ENCODE measurements around the gene PRADC1.
"Not testable (repeated sequence)": the region's sequence is repeated elsewhere in the genome, so short reads cannot be mapped to it uniquely, and the experiment has no call there.

Gene PRADC1

DNA sequence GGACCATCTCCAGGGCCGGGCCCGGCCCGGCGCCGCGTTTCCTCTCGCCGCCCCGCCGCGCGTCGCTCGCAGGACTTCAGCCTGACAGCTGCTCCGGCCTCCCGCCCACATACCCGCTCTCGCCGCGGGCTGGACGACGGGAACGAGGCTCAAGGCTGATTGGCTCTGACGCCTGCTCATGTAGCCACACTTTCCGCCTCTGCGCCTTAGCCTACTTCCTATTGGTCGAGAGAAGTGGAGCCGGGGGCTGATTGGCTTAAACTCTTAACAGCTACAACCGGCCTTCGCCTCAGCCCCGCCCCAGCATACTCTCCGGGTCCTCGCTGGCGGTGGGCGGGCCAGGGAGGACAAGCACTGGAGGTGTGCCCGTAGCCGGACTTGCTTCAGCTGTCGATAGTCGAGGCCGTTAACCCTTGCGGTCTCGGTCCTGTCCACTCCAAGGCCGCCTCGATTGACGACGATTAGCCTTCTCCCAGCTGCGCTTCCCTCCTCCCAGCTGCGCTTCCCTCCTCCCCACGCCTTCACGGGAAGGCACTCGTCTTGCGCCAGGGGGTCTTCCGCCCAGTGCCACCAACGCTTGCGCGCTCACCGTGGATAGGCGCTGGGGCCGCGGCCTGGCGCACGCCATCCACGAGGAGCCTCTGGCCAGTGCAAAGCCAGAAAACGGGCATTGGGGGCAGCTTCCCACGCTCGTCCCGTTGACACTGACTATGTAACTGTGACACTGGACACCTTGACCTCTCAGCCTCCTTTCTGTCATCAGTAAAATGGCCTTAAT lies at the start of gene PRADC1:
TSS of gene PRADC1 (minus strand) at position 86 of the 778 bp plus-strand sequence. CDS start at position 7, 79 bp downstream.
- peak; percentile 93 for DNase-seq

- no peak for DNase-seq
Observed at GRCh38 chr2:73281244-73281643, 48.2 kb upstream of the PRADC1 start.

DNA sequence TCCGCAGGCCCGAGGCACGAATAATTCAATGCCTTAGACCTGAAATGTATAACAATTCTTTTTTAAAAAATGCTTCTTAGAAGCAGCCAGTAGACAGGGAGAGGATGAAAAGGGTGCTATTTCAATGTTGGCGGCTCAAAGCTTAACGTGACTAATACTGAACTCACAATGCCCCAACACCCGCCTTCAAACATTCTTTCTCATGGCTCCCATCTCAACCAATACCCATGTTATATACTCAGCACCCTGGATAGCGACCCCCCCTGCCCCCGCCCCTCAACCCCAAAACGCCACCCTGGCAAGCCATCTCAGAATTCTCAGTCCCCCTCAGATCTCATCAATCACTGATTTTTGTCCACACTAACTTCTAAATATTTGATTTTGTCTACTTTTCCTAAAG lies 46.8 kb upstream of the PRADC1 start:
- DNase-seq, result no peak

- no peak for DNase-seq
Observed at GRCh38 chr2:73272270-73272669, 39.2 kb upstream of the PRADC1 start.

- DNase-seq, result no peak
Observed at GRCh38 chr2:73269686-73270465, 36.8 kb upstream of the PRADC1 start.

DNA sequence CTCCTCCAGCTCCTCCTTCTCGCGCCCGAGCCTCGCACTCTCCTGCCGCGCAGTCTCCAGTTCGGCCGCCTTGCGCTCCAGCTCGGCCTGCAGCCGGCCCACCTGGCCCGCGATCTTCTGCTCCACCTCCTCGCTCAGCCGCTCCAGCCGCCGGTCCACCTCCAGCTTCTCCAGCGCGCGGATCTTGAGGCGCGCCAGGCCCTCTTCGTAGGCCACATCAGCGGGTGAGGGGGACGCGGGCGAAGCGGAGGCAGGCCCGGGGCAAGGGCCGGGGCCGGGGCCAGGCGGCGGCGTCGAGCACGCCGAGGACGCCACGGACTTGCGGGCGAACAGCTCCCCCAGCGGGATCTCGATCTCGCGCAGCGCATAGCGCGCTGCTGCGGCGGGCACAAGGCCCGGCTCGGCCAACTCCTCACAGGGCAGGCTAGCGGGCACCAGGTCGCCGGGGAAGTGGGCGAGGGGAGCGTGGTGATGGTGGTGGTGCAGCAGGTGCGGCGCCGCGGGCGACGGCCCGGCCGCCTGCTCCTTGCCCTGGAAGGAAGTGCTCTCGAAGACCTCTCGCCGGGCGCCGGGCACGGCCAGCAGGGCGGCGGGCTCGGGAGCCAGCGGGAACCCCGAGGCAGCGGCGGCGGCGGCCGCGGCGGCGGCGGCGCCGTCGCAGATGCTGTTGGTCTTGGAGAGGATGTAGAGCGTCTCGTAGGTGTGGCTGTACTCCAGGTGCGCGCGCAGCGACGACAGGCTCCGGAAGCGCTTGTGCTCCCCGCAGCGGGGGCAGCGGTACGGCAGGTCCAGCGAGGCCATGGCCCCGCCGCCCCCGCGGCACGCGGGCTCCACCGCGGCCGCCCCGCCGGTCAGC lies 36.0 kb upstream of the PRADC1 start:
- DNase-seq, result no peak

DNA sequence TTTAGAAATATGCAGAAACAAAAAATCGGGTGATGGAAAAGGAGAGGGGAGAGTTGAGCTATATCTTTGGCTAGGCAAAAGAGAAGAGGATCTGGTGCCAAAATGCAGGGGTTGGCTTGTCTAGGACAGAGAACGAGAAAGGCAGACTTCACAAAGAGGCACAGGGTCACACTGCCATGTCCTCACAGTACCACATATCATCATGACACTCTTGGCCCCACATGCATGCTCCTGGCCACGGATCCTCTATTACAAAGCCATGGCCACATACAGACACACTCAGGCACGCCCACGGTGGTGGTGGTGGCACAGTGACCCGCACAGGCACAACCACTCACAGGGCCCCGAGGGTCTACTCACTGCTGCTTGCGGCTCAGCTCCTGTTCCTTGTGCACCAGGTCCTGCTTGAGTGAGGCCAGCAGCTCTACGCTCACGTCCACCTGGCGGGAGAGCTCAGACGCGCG lies 35.4 kb upstream of the PRADC1 start:
- no peak for DNase-seq

GRCh38 chr2:73267008-73267407 lies 34.0 kb upstream of the PRADC1 start:
- no peak for DNase-seq

GRCh38 chr2:73266061-73266901 lies 33.2 kb upstream of the PRADC1 start:
- DNase-seq, result no peak

- no peak for DNase-seq
Observed at GRCh38 chr2:73265298-73266060, 32.4 kb upstream of the PRADC1 start.

DNA sequence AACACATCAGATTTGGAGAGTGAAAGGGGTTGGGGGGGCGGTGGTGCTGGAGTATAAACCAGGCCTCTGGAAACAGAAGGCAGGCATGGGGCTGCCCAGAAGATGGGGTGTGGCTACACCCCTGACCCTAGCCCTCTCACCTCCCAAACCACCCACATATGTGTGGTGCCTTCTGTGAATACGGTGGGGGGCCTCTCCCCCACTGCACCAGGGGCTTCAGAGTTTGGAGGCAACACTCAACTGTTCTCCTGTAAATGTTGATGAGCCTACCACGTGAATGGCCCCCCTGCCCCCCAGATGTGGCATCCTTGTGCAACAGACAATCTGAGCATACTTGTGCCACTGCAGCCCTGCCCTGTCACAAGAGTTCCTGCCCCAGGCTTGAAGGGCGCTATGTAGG lies 31.7 kb upstream of the PRADC1 start:
- no peak for DNase-seq

- DNase-seq, result no peak
Observed at GRCh38 chr2:73264332-73264606, 31.2 kb upstream of the PRADC1 start.

DNA sequence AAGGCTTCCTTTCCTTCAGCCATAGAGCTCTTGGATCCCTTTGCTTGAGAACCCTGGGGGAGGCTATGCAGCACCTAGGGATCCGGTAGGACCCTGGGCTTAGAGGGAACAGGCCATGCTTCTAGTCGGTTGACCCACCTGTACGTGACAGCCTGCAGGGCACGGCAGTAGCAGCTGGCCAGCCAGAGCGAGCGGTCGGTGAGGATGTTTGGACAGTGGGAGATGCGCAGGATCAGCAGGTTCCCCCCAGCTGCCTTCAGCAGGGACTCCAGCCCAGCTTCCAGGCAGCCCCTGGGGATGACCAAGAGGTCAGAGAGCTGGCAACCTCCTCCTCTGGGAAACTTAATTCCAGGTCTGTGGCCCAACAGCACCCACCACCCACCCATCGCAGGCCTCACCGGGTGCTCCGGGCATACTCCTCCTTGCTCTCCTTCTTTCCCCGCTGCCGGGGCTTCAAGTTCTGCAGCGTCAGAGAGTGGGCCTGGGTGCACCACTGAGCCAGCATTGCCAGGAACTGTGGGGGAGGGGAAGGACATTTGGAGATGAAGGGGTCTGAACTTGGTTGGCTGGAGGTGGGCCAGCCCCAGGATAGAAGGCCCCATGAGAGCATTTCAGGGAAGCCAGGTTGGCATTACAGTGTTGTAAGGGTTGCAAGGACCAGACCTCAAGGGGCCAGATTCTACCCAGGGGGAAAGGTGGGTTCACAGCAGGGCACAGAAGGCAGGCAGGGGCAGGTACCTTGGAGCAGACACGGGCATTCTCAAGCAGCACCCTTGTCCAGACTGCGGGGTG lies 30.7 kb upstream of the PRADC1 start:
- DNase-seq, result no peak

DNA sequence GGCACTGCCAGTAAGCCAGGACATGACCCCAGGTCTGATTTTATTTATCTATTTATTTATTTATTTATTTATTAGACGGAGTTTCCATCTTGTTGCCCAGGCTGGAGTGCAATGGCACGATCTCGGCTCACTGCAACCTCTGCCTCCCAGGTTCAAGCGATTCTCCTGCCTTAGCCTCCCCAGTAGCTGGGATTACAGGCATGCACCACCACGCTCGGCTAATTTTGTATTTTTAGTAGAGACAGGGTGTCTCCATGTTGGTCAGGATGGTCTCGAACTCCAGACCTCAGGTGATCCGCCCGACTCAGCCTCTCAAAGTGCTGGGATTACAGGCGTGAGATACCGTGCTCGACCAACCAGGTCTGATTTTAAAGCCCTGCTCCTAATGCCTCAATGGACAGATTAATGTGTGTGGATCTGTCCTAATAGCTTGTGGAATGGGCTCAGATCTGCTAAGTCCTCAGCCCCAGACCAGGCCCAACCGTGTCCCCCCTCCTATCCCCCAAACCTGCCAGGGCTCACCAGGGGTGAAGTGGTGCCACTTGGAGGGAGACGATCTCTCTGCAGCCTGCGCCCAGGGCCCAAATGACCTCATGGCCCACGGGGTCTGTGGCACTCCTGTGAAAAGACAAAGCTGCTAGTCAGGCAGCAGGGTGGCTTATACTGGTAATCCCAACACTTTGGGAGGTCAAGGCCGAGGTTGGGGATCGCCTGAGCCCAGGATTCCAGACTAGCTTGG lies 29.8 kb upstream of the PRADC1 start:
- DNase-seq, result not testable (repeated sequence)

GRCh38 chr2:73262108-73262651 lies 29.1 kb upstream of the PRADC1 start:
- DNase-seq, result no peak

- DNase-seq, result no peak
Observed at GRCh38 chr2:73260338-73260984, 27.4 kb upstream of the PRADC1 start.

DNA sequence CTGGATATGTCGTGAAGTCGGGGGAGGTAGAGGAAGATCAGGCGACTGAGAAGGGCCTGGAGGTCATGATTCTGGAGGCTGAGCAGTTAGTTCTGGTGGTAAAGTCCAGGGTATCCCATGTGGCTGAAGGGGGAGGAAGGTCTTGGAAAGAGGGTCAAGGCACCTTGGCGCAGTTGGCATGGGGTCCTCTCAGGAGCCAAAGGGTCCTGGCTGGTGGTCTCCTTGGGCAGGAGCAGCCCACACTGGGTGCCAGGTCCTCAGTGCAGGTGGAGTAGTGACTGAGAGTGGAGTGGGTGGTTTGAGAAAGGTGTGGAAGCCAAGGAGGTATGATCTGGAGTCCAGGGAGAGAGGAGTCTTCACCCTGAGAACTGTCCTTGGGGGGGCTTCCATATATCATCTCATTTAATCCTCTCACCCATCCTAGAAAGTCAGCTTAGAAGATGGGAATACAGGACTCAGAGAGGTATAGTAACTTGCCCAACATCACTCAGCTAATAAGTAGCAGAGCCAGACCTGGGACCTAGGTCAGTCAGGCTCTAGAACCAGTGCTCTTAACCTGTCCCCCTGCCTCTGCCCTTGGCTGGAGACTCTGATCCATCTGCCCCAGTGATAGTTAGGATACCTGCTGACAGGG lies 26.8 kb upstream of the PRADC1 start:
- no peak for DNase-seq

DNA sequence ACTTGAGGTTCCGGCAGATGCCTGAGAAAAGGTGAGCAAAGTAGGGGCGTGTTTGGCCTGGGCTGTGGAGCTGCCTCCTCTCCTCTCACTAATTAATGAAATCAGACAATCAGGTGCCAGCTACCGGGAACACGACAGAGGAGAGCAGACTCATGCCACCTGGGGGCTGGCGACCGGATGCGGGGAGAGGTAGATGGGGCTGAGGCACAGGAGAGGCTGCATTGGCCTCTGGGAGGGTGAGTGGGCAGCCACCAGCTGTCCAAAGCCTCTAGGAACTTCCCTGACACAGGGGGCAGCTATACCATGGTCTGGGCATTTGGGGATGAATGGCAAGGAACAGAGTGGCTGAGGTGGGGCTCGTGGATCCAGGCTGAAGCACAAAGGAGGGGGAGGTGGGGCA lies 26.2 kb upstream of the PRADC1 start:
- DNase-seq, result no peak

DNA sequence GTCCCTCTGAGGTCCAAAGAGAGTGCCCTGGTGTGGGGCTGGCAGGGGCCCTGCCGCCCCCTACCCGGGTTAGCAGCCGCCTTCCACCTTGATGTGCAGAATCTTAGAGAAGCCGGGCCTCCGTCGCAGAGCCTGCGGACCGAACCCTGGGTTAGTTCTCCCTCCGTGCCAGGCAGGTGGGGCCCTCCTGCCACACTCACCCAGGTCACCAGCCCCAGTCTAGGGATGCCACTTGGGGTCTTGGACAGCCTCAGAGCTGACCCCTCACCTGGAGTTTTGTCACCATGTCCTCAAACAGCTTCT lies 25.8 kb upstream of the PRADC1 start:
- DNase-seq, result no peak
